Testis (tissue), 2 donors: Measurements from ENCODE around the gene KCNQ1.
A peak's percentile ranks its signal among the peaks of the same experiment; 100 is the strongest.

Source experiments
- CTCF ChIP-seq, 3 experiments: fragments of 450-650 bp in 2 of 3; fragments of 200-600 bp in 1 of 3; sonication (generic) in 1 of 3; IDR thresholded peaks; one replicate each; pipeline ENCODE4 v1.5.1; 2016 to 2019; ENCODE audit warnings: antibody characterized with exemption in 3 of 3, mild to moderate bottlenecking in 2 of 3, moderate library complexity in 1 of 3
- POLR2A ChIP-seq: fragments of 450-650 bp; IDR thresholded peaks from one replicate; pipeline ENCODE4 v1.6.1; 2017; ENCODE audit warnings: antibody characterized with exemption, mild to moderate bottlenecking, moderate library complexity

DNA sequence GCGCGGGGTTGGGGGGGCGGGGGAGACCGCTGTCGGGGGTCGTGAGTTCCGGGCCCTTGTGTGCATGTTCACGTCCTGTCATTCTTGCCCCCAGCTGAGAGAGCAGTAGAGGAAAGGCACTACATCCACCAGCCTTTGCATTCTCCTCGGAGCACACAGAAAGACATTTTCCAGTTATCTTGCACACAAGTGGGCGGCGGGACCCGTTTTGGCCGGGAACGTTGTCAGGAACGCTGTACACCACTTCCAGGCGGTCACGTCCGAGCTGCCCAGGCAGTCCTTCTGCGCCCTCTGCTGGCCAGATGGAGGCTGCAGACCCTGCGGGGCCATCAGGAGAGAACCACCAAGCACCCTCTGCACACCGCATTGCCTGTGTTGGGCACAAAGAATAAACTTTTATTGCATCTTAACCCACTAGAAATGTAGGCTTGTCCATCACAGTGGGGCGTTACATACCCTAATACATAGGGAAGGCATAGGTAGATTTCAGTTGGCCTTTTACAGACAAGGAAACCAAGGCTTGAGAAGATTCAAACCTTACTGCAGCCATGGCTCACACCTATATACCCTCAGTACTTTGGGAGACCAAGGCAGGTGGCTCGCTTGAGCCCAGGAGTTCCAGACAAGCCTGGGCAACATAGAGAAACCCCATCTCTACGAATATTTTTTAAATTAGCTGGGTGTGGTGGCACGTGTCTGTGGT is 443.6 kb downstream of the KCNQ1 start:
- TF ChIP-seq CTCF (IDR thresholded peaks at IDR 0.05): peak; percentile 96 to 98 (median 97)
- no peak for TF ChIP-seq POLR2A
